Measurements from ENCODE around the gene ZFP64.

Gene ZFP64

GRCh38 chr20:52102126-52102525 is 89.5 kb downstream of the ZFP64 start:
- DNase-seq (ENCODE audit: low read depth): no peak
- TF ChIP-seq CTCF (conservative IDR thresholded peaks at IDR 0.05; ENCODE audit: low read depth, low read length): no peak
- no peak overlapping the region for H3K4me3 ChIP-seq (ENCODE audit: low read length)

Measured in retinal pigment epithelial cell (primary cell).